ENCODE results near the gene C1orf116.
A peak's percentile ranks its signal among the peaks of the same experiment; 100 is the strongest.

GRCh38 chr1:207077470-207078377, 45.2 kb upstream of the C1orf116 start:
- TF ChIP-seq CTCF (IDR thresholded peaks at IDR 0.05; ENCODE audit: low read depth, low read length) = peak; percentile 78
- TF ChIP-seq POLR2A (IDR thresholded peaks at IDR 0.05; ENCODE audit: extremely low read depth, insufficient read length) = no peak
- peak; percentile 81 for TF ChIP-seq MYC (IDR thresholded peaks at IDR 0.05; ENCODE audit: low read depth, low read length)
- TF ChIP-seq MAX (IDR thresholded peaks at IDR 0.05; ENCODE audit: low read depth, low read length) = peak; percentile 84

Data from NB4 (cell line).